ENCODE measurements around the gene UBXN2A.

GRCh38 chr2:23944527-23944926 is 4.3 kb downstream of the UBXN2A start:
- no peak for TF ChIP-seq CTCF (IDR thresholded peaks at IDR 0.05 in 8 of 11, conservative IDR thresholded peaks at IDR 0.05 in 3 of 11)
- no peak for TF ChIP-seq POLR2A (IDR thresholded peaks at IDR 0.05)
